Stimulated activated CD8-positive, alpha-beta memory T cell treated with anti-CD3 and anti-CD28 coated beads, Interleukin-15, amount 100 ng/mL, for 1 hour (primary cell): ENCODE data around the gene MLLT10.
"Not testable (repeated sequence)": the region's sequence is repeated elsewhere in the genome, so short reads cannot be mapped to it uniquely, and the experiment has no call there.

Experiments
- DNase-seq: peaks from one replicate; pipeline ENCODE4 v3.0.0-alpha.2; 2020; ENCODE audit warnings: low read depth

Gene MLLT10

DNA sequence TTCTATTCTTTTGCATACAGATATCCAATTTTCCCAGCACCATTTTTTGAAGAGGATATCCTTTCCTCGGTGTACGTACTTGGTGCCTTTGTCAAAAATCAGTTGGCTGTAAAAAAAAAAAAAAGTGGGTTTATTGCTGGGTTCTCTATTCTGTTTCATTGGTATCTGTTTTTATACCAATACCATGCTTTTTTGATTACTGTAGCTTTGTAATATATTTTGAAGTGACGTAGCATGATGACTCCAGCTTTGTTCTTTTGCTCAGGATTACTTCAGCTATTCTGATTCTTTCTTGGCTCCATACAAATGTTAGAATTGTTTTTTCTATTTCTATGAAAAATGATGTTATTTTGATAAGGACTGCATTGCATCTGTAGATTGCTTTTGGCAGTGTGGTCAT is 165.5 kb downstream of the MLLT10 start:
- no peak for DNase-seq

DNA sequence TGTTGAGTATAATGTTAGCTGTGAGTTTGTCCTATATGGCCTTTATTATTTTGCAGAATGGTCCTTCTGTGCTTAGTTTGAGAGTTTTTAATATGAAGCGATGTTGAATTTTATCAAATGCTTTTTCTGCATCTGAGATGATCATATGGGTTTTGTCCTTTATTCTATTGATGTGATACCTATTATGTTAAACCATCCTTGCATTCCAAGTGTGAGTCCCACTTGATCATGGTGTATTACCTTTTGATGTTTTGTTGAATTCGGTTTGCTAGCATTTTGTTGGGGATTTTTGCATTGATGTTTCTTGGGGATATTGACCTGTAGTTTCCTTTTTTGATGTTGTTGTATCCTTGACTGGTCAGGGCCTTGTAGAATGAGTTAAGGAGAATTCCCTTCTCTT is 166.4 kb downstream of the MLLT10 start:
- no peak for DNase-seq

- DNase-seq, result no peak
Measured at GRCh38 chr10:21702633-21703111, 168.6 kb downstream of the MLLT10 start.

- DNase-seq, result no peak
Measured at GRCh38 chr10:21705142-21705827, 171.3 kb downstream of the MLLT10 start.

- DNase-seq, result no peak
Measured at GRCh38 chr10:21705828-21706176, 171.8 kb downstream of the MLLT10 start.

- DNase-seq, result no peak
Measured at GRCh38 chr10:21707498-21707897, 173.5 kb downstream of the MLLT10 start.

- DNase-seq, result no peak
Measured at GRCh38 chr10:21712975-21713374, 178.9 kb downstream of the MLLT10 start.

DNA sequence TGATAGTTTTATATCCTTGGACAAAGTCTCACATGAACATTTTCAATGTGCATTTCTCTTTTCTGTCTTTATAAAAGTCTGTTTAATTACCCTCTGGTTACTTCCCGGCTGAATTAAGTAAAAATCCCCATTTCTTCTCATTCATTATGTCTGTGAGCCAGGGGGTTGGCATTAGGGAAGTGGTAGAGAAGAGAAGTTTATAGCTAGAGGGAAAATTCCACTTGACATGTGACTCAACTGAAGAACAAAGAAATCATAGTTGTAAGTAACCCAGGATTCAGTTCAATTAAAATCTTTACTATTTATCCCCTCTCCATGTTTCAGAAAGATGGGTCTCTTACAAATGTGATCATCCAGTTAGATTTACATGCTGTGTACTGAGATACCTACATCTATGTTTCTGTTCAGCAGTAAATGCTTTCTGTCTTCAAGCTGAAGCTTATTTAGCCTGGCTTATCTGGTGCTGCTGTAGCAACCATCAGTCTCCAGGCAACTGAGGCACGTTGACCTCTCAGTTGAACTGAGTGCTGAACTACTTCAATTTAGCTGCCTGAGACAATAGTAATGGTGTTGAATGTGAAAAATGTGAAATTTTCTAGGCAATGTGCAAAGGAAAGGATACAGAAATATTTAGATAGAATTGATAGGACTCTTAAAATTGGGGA is 181.6 kb downstream of the MLLT10 start:
- DNase-seq, result no peak

GRCh38 chr10:21717437-21718054 is 183.5 kb downstream of the MLLT10 start:
- not testable (repeated sequence) for DNase-seq

- no peak for DNase-seq
Measured at GRCh38 chr10:21719502-21719901, 185.5 kb downstream of the MLLT10 start.

DNA sequence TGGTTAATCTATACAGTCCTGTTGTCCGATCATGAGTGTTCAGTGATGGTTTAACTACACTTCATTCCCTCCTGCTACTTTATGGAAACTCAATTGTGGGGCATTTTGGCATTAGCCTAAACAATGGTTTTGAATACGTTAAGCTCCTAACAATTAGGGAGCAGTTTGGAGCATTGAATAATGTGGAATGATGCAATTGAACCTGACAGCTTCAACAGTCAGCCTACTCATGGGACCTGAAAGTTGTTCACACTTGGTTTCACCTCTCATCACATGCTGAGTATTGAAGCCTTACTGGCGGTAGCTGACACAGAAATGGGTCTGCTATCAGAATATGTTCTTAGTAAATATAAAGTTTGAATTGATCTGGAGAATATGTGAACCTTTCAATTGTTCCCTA is 186.1 kb downstream of the MLLT10 start:
- no peak for DNase-seq

GRCh38 chr10:21721000-21721665 is 187.1 kb downstream of the MLLT10 start:
- DNase-seq, result no peak

DNA sequence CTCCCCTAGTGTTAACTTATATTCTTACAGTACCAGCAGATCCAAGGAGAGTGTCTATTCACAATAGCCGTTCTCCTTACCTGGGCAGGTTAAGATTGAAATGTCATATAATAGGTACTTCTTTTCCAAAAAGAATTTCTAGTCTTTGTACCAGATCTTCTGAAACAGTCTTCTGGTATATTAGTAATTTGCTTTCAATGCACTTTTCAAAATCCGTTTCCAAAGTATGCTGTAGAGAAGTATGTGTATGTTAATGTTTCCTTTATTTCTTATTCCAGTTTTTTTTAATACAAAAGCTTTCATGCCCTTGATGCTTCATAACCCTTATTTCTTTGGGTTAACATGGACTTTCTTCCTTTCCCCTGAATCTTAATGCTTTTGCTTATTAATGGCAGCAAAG is 188.2 kb downstream of the MLLT10 start:
- DNase-seq, result no peak

DNA sequence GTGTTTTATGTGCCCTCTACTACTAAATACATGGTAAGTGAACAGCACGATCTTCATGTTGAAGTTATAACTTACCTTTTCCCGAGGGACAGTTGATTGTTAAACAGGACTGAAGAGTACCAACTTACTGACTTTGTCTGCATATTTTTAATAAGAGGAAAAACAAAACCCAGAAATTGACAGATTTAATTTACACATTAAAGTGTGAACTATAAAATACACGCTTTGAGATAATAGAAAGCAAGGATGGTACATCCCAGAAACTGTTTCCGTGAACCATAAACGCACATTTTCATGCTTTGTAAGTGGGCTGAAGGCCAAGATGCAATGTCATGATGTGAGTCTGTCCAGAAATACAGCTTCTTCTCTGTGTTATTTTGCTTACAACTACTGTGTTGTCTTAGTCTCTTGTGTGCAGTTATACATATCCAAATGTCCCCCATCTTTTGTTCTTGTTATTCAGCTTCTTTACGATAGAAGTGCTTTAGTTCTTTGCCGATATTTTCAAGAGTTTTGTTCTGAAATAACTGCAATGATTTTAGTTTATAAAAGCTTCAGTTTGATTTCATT is 190.1 kb downstream of the MLLT10 start:
- no peak for DNase-seq

GRCh38 chr10:21724687-21725367 is 190.8 kb downstream of the MLLT10 start:
- DNase-seq, result no peak

DNA sequence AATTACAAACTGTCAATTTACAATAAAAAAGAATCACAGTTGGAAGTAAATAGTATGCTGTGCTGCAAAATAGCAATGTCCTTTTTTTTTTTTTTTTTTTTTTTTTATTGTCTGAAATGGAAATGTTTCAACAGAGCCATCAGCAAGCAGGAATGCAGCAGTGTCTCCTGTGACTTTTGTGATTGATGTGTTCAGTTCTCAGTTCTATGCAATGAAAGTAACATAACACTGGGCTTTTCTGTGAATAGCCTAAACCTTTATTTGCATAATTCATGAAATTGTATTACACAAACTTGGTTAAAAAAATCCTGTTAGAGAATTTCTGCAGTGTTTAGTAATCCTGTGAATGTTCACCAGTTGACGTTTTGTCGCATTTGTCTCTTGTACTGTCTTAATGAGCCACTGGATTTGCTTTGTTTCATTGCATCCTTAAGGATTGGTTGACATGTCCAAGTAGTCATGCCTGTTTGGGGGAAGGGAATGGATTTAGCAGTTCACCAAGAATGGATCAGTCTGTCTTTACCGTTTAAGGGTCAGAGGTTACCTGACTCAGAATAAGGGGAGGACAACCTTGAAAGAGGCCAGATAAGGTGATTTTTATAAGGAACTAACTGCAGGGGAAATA is 192.7 kb downstream of the MLLT10 start:
- no peak for DNase-seq

DNA sequence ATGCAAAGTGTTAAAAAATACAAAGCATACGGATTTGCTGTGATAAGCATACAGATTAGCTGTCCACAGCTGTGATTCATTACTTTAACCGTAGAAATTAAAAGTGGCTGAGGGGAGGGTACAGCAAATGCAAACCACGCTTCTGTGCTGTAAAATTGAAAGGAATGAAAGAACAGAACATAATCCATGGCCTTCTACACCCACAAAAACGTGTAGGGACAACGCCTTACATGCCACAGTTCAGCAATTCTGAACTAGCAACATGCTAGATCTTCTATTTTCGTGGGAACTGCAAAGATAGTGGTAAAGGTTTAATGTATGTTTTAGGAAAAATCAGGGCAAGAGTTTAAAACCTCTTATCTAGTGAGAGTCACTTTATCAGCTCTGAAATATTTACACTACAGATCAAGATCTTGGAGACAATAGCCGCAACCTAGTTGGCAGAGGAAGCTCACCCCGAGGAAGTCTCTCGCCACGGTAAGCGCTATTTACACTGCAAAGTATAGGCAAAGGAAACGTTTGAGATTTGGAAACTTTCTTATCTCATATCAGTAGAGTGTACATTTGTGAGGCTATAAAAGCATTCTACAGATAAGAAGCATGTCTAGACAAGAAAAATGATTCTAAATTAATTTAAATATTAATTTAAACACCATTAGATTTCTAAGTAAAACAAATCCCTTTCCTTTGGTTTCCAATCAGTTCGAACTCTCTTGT is 193.6 kb downstream of the MLLT10 start:
- DNase-seq, result no peak

GRCh38 chr10:21728618-21729017 is 194.6 kb downstream of the MLLT10 start:
- no peak for DNase-seq

- peak; percentile 9 for DNase-seq
Measured at GRCh38 chr10:21732067-21732772, 198.2 kb downstream of the MLLT10 start.

DNA sequence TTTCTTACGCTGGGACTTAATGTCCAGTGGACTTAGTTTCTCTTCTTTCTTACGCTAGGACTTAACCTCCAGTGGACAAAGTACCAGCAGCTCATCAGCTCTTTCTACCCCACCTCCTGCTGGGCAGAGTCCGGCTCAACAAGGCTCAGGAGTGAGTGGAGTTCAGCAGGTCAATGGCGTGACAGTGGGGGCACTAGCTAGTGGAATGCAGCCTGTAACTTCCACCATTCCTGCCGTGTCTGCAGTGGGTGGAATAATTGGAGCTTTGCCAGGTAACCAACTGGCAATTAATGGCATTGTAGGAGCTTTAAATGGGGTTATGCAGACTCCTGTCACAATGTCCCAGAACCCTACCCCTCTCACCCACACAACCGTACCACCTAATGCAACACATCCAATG is 199.7 kb downstream of the MLLT10 start:
- DNase-seq, result no peak
